Measurements from ENCODE around the gene PARD3B. TPM values are rescaled to one million over a fixed set of nuclear protein-coding genes. Genes with fewer than 3 reads are reported as not detected.

PARD3B gene
- total and polyA plus RNA-seq, 7 donors = 0.42 to 6.0 (median 4.8) TPM

GRCh38 chr2:205197468-205198139, 652.3 kb downstream of the PARD3B start:
- Histone ChIP-seq H3K4me3 (no peak overlapping the region), H3K27me3 (ENCODE audit: insufficient read depth in 3 of 3, low read length in 2 of 3) (no peaks in the 10 kb centered on the region), H3K27ac (no peak overlapping the region), H3K36me3 (ENCODE audit: insufficient read depth in 1 of 2, low read depth in 1 of 2) (peaks cover 0 to 8% of the 10 kb centered on the region in 2 donors), H3K9me3 (no peaks in the 10 kb centered on the region), H3K4me1 (no peaks in the 10 kb centered on the region)
- ATAC-seq (no peak), DNase-seq (no peak)
- intact Hi-C loops (cut with DNase I) = no loop called here
- no peak for TF ChIP-seq CTCF (IDR thresholded peaks at IDR 0.05)

- no peaks in the 10 kb centered on the region for H3K27me3 ChIP-seq (ENCODE audit: insufficient read depth in 3 of 3, low read length in 2 of 3)
- ATAC-seq = no peak
- peak in 1 of 2 donors; percentile 24 for DNase-seq
- H3K4me3 ChIP-seq = no peak overlapping the region
- no peak overlapping the region for H3K27ac ChIP-seq
- WGBS, 3 donors = 34 to 36% (median 35%) methylated on average over 3 of the region's 3 CpGs
- no peaks in the 10 kb centered on the region for H3K4me1 ChIP-seq
- H3K36me3 ChIP-seq (ENCODE audit: insufficient read depth in 1 of 2, low read depth in 1 of 2) = peaks cover 0 to 8% of the 10 kb centered on the region in 2 donors
- H3K9me3 ChIP-seq = no peaks in the 10 kb centered on the region
- intact Hi-C loops (cut with DNase I) = no loop called here
- no peak for TF ChIP-seq CTCF (IDR thresholded peaks at IDR 0.05)
Observed at GRCh38 chr2:205198140-205198525, 652.9 kb downstream of the PARD3B start.

GRCh38 chr2:205199165-205199850, 654.0 kb downstream of the PARD3B start:
- H3K27ac ChIP-seq = no peak overlapping the region
- intact Hi-C loops (cut with DNase I) = no loop called here
- no peaks in the 10 kb centered on the region for H3K27me3 ChIP-seq (ENCODE audit: insufficient read depth in 3 of 3, low read length in 2 of 3)
- 81 to 93% (median 90%) methylated on average over 6 of the region's 6 CpGs for WGBS, 3 donors
- no peaks in the 10 kb centered on the region for H3K36me3 ChIP-seq (ENCODE audit: insufficient read depth in 1 of 2, low read depth in 1 of 2)
- ATAC-seq (no peak), DNase-seq (no peak)
- no peak overlapping the region for H3K4me3 ChIP-seq
- no peak for TF ChIP-seq CTCF (IDR thresholded peaks at IDR 0.05)
- no peaks in the 10 kb centered on the region for H3K9me3 ChIP-seq
- H3K4me1 ChIP-seq = no peaks in the 10 kb centered on the region

GRCh38 chr2:205210494-205210893, 665.2 kb downstream of the PARD3B start:
- no peak for ATAC-seq
- Histone ChIP-seq H3K27ac (no peak overlapping the region), H3K9me3 (peaks cover 4% of the 10 kb centered on the region), H3K27me3 (ENCODE audit: insufficient read depth in 3 of 3, low read length in 2 of 3) (no peaks in the 10 kb centered on the region), H3K4me3 (no peak overlapping the region), H3K36me3 (ENCODE audit: insufficient read depth in 1 of 2, low read depth in 1 of 2) (no peaks in the 10 kb centered on the region), H3K4me1 (no peaks in the 10 kb centered on the region)
- 88 to 92% (median 89%) methylated on average over 2 of the region's 2 CpGs for WGBS, 3 donors
- TF ChIP-seq CTCF (IDR thresholded peaks at IDR 0.05) = no peak
- DNase-seq = no peak
- intact Hi-C loops (cut with DNase I) = no loop called here
